ENCODE measurements around the gene CASQ1.

DNA sequence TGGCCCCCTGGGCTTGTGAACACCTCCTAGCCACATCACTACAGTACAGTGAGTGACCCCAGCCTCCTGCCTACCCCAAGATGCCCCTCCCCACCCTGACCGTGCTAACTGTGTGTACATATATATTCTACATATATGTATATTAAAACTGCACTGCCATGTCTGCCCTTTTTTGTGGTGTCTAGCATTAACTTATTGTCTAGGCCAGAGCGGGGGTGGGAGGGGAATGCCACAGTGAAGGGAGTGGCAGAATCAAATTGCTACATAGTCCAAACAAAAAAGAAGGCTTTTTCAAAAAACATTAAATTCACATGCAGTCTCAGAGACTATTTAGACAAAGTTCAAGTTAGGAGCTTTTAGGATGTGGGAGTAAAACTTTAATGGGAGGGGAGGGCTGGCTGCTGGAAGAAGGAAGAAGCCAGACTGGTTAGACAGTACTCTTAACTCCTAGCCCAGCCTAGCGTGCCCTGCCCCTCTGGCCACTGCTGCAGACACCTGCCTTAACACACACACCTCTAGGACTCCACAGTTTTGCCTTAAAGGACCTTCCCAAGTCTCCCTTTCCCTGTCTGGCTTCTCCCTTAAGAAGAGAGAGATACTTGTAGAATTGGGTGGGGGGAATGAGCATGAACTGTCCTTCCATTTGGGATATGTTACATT, 24.2 kb downstream of the CASQ1 start:
- TF ChIP-seq, protein P1, sequence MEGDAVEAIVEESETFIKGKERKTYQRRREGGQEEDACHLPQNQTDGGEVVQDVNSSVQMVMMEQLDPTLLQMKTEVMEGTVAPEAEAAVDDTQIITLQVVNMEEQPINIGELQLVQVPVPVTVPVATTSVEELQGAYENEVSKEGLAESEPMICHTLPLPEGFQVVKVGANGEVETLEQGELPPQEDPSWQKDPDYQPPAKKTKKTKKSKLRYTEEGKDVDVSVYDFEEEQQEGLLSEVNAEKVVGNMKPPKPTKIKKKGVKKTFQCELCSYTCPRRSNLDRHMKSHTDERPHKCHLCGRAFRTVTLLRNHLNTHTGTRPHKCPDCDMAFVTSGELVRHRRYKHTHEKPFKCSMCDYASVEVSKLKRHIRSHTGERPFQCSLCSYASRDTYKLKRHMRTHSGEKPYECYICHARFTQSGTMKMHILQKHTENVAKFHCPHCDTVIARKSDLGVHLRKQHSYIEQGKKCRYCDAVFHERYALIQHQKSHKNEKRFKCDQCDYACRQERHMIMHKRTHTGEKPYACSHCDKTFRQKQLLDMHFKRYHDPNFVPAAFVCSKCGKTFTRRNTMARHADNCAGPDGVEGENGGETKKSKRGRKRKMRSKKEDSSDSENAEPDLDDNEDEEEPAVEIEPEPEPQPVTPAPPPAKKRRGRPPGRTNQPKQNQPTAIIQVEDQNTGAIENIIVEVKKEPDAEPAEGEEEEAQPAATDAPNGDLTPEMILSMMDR (conservative IDR thresholded peaks at IDR 0.05 in 1 of 2, IDR thresholded peaks at IDR 0.05 in 1 of 2; ENCODE audit: extremely low read depth in 1 of 2, insufficient read depth in 1 of 2, low read depth in 1 of 2, low read length in 2 of 2): no peak
- TF ChIP-seq EZH2 (IDR thresholded peaks at IDR 0.05; ENCODE audit: borderline replicate concordance, low read length): no peak
